Activated gamma-delta T cell treated with Interleukin-2 at 50 U/mL for 16 hours (primary cell): ENCODE data around the gene PSRC1.
"Not testable (repeated sequence)": the region's sequence is repeated elsewhere in the genome, so short reads cannot be mapped to it uniquely, and the experiment has no call there.

Experiments
- DNase-seq: peaks from one replicate; pipeline ENCODE4 v3.0.0-alpha.2; 2020

Gene PSRC1

GRCh38 chr1:109282952-109283747 is at the start of gene PSRC1:
Gene PSRC1 (minus strand): TSS chr1:109283145.
- DNase-seq: peak; percentile 87

GRCh38 chr1:109331113-109331512 is 48.2 kb upstream of the PSRC1 start:
- no peak for DNase-seq

- no peak for DNase-seq
These were observed 44.3 kb upstream of the PSRC1 start for GRCh38 chr1:109327285-109327684.

GRCh38 chr1:109322974-109323373 is 40.0 kb upstream of the PSRC1 start:
- no peak for DNase-seq

GRCh38 chr1:109319114-109319513 is 36.2 kb upstream of the PSRC1 start:
- DNase-seq: no peak

GRCh38 chr1:109316506-109316905 is 33.6 kb upstream of the PSRC1 start:
- DNase-seq: no peak

GRCh38 chr1:109315288-109315687 is 32.3 kb upstream of the PSRC1 start:
- DNase-seq: no peak

- no peak for DNase-seq
These were observed 31.9 kb upstream of the PSRC1 start for GRCh38 chr1:109314795-109315194.

GRCh38 chr1:109312978-109313775 is 30.2 kb upstream of the PSRC1 start:
- no peak for DNase-seq

GRCh38 chr1:109312246-109312645 is 29.3 kb upstream of the PSRC1 start:
- DNase-seq: no peak

- DNase-seq: no peak
These were observed 26.4 kb upstream of the PSRC1 start for GRCh38 chr1:109309347-109309746.

- DNase-seq: no peak
These were observed 24.5 kb upstream of the PSRC1 start for GRCh38 chr1:109307274-109308021.

GRCh38 chr1:109306832-109307273 is 23.9 kb upstream of the PSRC1 start, which contains the start of gene MYBPHL:
Gene MYBPHL (minus strand): TSS chr1:109307011. CDS start chr1:109306991, 20 bp downstream.
- DNase-seq: no peak

GRCh38 chr1:109305991-109306390 is 23.0 kb upstream of the PSRC1 start:
- not testable (repeated sequence) for DNase-seq

- DNase-seq: no peak
These were observed 21.4 kb upstream of the PSRC1 start for GRCh38 chr1:109304226-109304920.

GRCh38 chr1:109301874-109302273 is 18.9 kb upstream of the PSRC1 start:
- DNase-seq: no peak

GRCh38 chr1:109300650-109301151 is 17.8 kb upstream of the PSRC1 start:
- no peak for DNase-seq

GRCh38 chr1:109299558-109300343 is 16.8 kb upstream of the PSRC1 start:
- DNase-seq: no peak

GRCh38 chr1:109298666-109299557 is 16.0 kb upstream of the PSRC1 start:
- no peak for DNase-seq

GRCh38 chr1:109296782-109297181 is 13.8 kb upstream of the PSRC1 start:
- no peak for DNase-seq
